ENCODE measurements around the gene USO1.
A peak's percentile ranks its signal among the peaks of the same experiment; 100 is the strongest.

Gene USO1

GRCh38 chr4:75696071-75696470 lies 28.3 kb upstream of the USO1 start:
- DNase-seq (ENCODE audit: low read depth): no peak
- Histone ChIP-seq H3K27me3 (replicated peaks; ENCODE audit: control insufficient read depth, insufficient read depth, low read length) (no peaks in the 10 kb centered on the region), H3K9me3 (ENCODE audit: control insufficient read depth, low read length) (no peaks in the 10 kb centered on the region), H3K9ac (ENCODE audit: low read length) (no peak overlapping the region), H3K36me3 (ENCODE audit: control insufficient read depth, insufficient read depth, low read length, severe bottlenecking) (no peaks in the 10 kb centered on the region), H3K4me3 (ENCODE audit: low read length) (no peak overlapping the region), H3K4me1 (ENCODE audit: control insufficient read depth, insufficient read depth, low read length) (no peaks in the 10 kb centered on the region)

GRCh38 chr4:75696581-75696980 lies 27.8 kb upstream of the USO1 start:
- Histone ChIP-seq H3K27me3 (replicated peaks; ENCODE audit: control insufficient read depth, insufficient read depth, low read length) (no peaks in the 10 kb centered on the region), H3K9me3 (ENCODE audit: control insufficient read depth, low read length) (no peaks in the 10 kb centered on the region), H3K4me1 (ENCODE audit: control insufficient read depth, insufficient read depth, low read length) (no peaks in the 10 kb centered on the region), H3K9ac (ENCODE audit: low read length) (no peak overlapping the region), H3K4me3 (ENCODE audit: low read length) (no peak overlapping the region), H3K36me3 (ENCODE audit: control insufficient read depth, insufficient read depth, low read length, severe bottlenecking) (no peaks in the 10 kb centered on the region)
- no peak for DNase-seq (ENCODE audit: low read depth)

- DNase-seq (ENCODE audit: low read depth): no peak
- H3K27me3 ChIP-seq (replicated peaks; ENCODE audit: control insufficient read depth, insufficient read depth, low read length): no peaks in the 10 kb centered on the region
- H3K4me1 ChIP-seq (ENCODE audit: control insufficient read depth, insufficient read depth, low read length): no peaks in the 10 kb centered on the region
- H3K4me3 ChIP-seq (ENCODE audit: low read length): no peak overlapping the region
- no peaks in the 10 kb centered on the region for H3K36me3 ChIP-seq (ENCODE audit: control insufficient read depth, insufficient read depth, low read length, severe bottlenecking)
- no peaks in the 10 kb centered on the region for H3K9me3 ChIP-seq (ENCODE audit: control insufficient read depth, low read length)
- H3K9ac ChIP-seq (ENCODE audit: low read length): no peak overlapping the region
Observed at GRCh38 chr4:75698162-75698962, 26.0 kb upstream of the USO1 start.

GRCh38 chr4:75698963-75699228 lies 25.5 kb upstream of the USO1 start:
- no peaks in the 10 kb centered on the region for H3K4me1 ChIP-seq (ENCODE audit: control insufficient read depth, insufficient read depth, low read length)
- H3K9ac ChIP-seq (ENCODE audit: low read length): no peak overlapping the region
- H3K36me3 ChIP-seq (ENCODE audit: control insufficient read depth, insufficient read depth, low read length, severe bottlenecking): no peaks in the 10 kb centered on the region
- DNase-seq (ENCODE audit: low read depth): no peak
- no peak overlapping the region for H3K4me3 ChIP-seq (ENCODE audit: low read length)
- H3K27me3 ChIP-seq (replicated peaks; ENCODE audit: control insufficient read depth, insufficient read depth, low read length): no peaks in the 10 kb centered on the region
- H3K9me3 ChIP-seq (ENCODE audit: control insufficient read depth, low read length): no peaks in the 10 kb centered on the region

- no peaks in the 10 kb centered on the region for H3K36me3 ChIP-seq (ENCODE audit: control insufficient read depth, insufficient read depth, low read length, severe bottlenecking)
- H3K9me3 ChIP-seq (ENCODE audit: control insufficient read depth, low read length): no peaks in the 10 kb centered on the region
- no peak overlapping the region for H3K4me3 ChIP-seq (ENCODE audit: low read length)
- no peaks in the 10 kb centered on the region for H3K4me1 ChIP-seq (ENCODE audit: control insufficient read depth, insufficient read depth, low read length)
- no peaks in the 10 kb centered on the region for H3K27me3 ChIP-seq (replicated peaks; ENCODE audit: control insufficient read depth, insufficient read depth, low read length)
- H3K9ac ChIP-seq (ENCODE audit: low read length): no peak overlapping the region
- DNase-seq (ENCODE audit: low read depth): no peak
Observed at GRCh38 chr4:75699299-75699698, 25.1 kb upstream of the USO1 start.

- no peaks in the 10 kb centered on the region for H3K27me3 ChIP-seq (replicated peaks; ENCODE audit: control insufficient read depth, insufficient read depth, low read length)
- no peak for DNase-seq (ENCODE audit: low read depth)
- no peaks in the 10 kb centered on the region for H3K9me3 ChIP-seq (ENCODE audit: control insufficient read depth, low read length)
- no peak overlapping the region for H3K4me3 ChIP-seq (ENCODE audit: low read length)
- no peak overlapping the region for H3K9ac ChIP-seq (ENCODE audit: low read length)
- no peaks in the 10 kb centered on the region for H3K36me3 ChIP-seq (ENCODE audit: control insufficient read depth, insufficient read depth, low read length, severe bottlenecking)
- no peaks in the 10 kb centered on the region for H3K4me1 ChIP-seq (ENCODE audit: control insufficient read depth, insufficient read depth, low read length)
Observed at GRCh38 chr4:75702919-75703411, 21.4 kb upstream of the USO1 start.

- no peak overlapping the region for H3K9ac ChIP-seq (ENCODE audit: low read length)
- H3K9me3 ChIP-seq (ENCODE audit: control insufficient read depth, low read length): no peaks in the 10 kb centered on the region
- H3K4me3 ChIP-seq (ENCODE audit: low read length): no peak overlapping the region
- H3K27me3 ChIP-seq (replicated peaks; ENCODE audit: control insufficient read depth, insufficient read depth, low read length): no peaks in the 10 kb centered on the region
- no peak for DNase-seq (ENCODE audit: low read depth)
- no peaks in the 10 kb centered on the region for H3K36me3 ChIP-seq (ENCODE audit: control insufficient read depth, insufficient read depth, low read length, severe bottlenecking)
- peaks cover 6% of the 10 kb centered on the region for H3K4me1 ChIP-seq (ENCODE audit: control insufficient read depth, insufficient read depth, low read length)
Observed at GRCh38 chr4:75705198-75705977, 19.0 kb upstream of the USO1 start.

GRCh38 chr4:75708218-75708691 lies 16.1 kb upstream of the USO1 start:
- DNase-seq (ENCODE audit: low read depth): no peak
- H3K4me3 ChIP-seq (ENCODE audit: low read length): no peak overlapping the region

GRCh38 chr4:75710246-75710645 lies 14.1 kb upstream of the USO1 start:
- Histone ChIP-seq H3K36me3 (ENCODE audit: control insufficient read depth, insufficient read depth, low read length, severe bottlenecking) (no peaks in the 10 kb centered on the region), H3K4me3 (ENCODE audit: low read length) (no peak overlapping the region), H3K9me3 (ENCODE audit: control insufficient read depth, low read length) (no peaks in the 10 kb centered on the region), H3K27me3 (replicated peaks; ENCODE audit: control insufficient read depth, insufficient read depth, low read length) (no peaks in the 10 kb centered on the region), H3K4me1 (ENCODE audit: control insufficient read depth, insufficient read depth, low read length) (peaks cover 28% of the 10 kb centered on the region), H3K9ac (ENCODE audit: low read length) (no peak overlapping the region)
- DNase-seq (ENCODE audit: low read depth): no peak

More at GRCh38 chr4:75708218-75708691, 16.1 kb upstream of the USO1 start:
- Histone ChIP-seq H3K9ac (ENCODE audit: low read length) (no peak overlapping the region), H3K4me1 (ENCODE audit: control insufficient read depth, insufficient read depth, low read length) (peaks cover 10% of the 10 kb centered on the region), H3K36me3 (ENCODE audit: control insufficient read depth, insufficient read depth, low read length, severe bottlenecking) (no peaks in the 10 kb centered on the region), H3K27me3 (replicated peaks; ENCODE audit: control insufficient read depth, insufficient read depth, low read length) (no peaks in the 10 kb centered on the region), H3K9me3 (ENCODE audit: control insufficient read depth, low read length) (no peaks in the 10 kb centered on the region)

- H3K27me3 ChIP-seq (replicated peaks; ENCODE audit: control insufficient read depth, insufficient read depth, low read length): no peaks in the 10 kb centered on the region
- peaks cover 36% of the 10 kb centered on the region for H3K4me1 ChIP-seq (ENCODE audit: control insufficient read depth, insufficient read depth, low read length)
- H3K9me3 ChIP-seq (ENCODE audit: control insufficient read depth, low read length): no peaks in the 10 kb centered on the region
- no peak for DNase-seq (ENCODE audit: low read depth)
- peaks cover 4% of the 10 kb centered on the region for H3K36me3 ChIP-seq (ENCODE audit: control insufficient read depth, insufficient read depth, low read length, severe bottlenecking)
- H3K9ac ChIP-seq (ENCODE audit: low read length): no peak overlapping the region
- no peak overlapping the region for H3K4me3 ChIP-seq (ENCODE audit: low read length)
Observed at GRCh38 chr4:75714011-75714410, 10.4 kb upstream of the USO1 start.

- Histone ChIP-seq H3K4me1 (ENCODE audit: control insufficient read depth, insufficient read depth, low read length) (peaks cover 36% of the 10 kb centered on the region), H3K27me3 (replicated peaks; ENCODE audit: control insufficient read depth, insufficient read depth, low read length) (no peaks in the 10 kb centered on the region), H3K9me3 (ENCODE audit: control insufficient read depth, low read length) (no peaks in the 10 kb centered on the region), H3K36me3 (ENCODE audit: control insufficient read depth, insufficient read depth, low read length, severe bottlenecking) (peaks cover 4% of the 10 kb centered on the region), H3K9ac (ENCODE audit: low read length) (peak overlapping the region; percentile 68), H3K4me3 (ENCODE audit: low read length) (peak overlapping the region; percentile 51)
- DNase-seq (ENCODE audit: low read depth): peak; percentile 36
Observed at GRCh38 chr4:75714704-75715103, 9.7 kb upstream of the USO1 start.
